ENCODE measurements around the gene TMEM161B. TPM values are rescaled to one million over a fixed set of nuclear protein-coding genes. Genes with fewer than 3 reads are reported as not detected.
"Not testable (repeated sequence)": the region's sequence is repeated elsewhere in the genome, so short reads cannot be mapped to it uniquely, and the experiment has no call there.

The TMEM161B gene
- 10 to 100 TPM; 23.7 to 28.3 TPM for total RNA-seq
- long read RNA-seq, transcript TMEM161B-201 (12 exons, 2,594 nt), result major isoform, 22 of 37 reads
- long read RNA-seq, partial matches to known transcripts, result 0 of 37 reads
- long read RNA-seq, other reads (novel, unspliced or antisense), result 15 of 37 reads

DNA sequence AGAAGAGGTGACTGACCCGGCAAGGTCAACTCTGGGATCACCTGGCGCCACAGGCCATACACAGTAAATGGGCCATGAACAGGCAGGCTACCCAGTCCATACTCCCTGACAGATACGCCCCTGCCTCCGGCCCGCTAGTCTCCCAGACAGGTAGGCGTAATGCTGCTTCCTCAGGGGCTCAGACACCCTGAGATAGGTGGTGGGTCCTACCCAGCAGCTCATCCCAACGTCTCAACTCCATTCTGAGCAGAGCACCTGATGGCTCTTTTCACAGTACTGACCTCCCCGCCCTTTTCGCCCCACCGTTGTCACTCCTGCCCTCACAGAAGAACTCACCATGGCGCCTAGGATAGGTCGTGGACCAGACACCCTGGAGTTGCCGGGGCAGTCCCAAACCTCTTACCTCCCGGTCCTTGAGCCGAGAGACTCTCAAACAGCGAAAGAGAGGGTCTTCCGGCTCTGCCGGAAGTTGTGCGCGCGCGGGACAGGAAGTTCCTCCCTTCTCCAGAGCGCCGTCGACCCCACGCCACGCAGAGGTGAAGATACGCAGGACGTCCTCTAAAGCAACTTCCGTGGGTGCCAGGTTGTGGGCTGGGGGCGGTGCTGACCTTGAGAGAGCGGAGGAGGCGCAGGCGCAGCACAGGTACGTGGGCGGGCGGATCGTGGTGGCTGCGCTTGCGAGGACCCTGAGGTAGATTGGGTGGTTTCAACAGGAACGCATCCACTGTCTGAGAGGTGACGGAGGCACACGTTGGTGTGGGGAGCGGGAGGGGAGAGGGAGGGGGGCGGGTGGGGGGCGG lies at the start of gene TMEM161B:
Gene TMEM161B (minus strand): TSS at position 461 of the 800 bp plus-strand sequence. CDS start 122 bp downstream, at position 339.
- ATAC-seq, result peak; percentile 99
- intact Hi-C loops (cut with DNase I, micrococcal nuclease), result no loop called here
- DNase-seq, result peak; percentile 95 to 96

GRCh38 chr5:88304356-88304755 lies 35.7 kb upstream of the TMEM161B start:
- intact Hi-C loops (cut with DNase I, micrococcal nuclease), result no loop called here
- no peak for ATAC-seq
- no peak for DNase-seq

DNA sequence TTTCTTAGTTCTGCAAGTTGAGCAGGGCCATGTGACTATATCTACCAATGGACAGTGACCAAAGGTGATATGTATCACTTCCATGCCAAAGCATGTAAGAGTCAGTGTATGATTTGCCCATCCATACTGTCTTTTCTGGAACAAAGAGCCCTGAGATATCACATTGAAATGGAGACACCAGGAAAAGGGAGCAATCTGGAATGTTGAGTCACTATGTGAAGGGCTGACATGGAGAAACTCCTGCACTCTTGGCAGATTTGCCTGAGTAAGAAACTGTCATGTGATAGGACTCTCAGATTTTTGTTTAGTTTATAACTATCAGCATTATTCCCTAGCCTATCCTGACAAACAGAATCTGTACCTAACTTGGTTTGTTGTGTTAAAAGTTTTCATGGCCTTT lies 29.8 kb upstream of the TMEM161B start:
- intact Hi-C loops (cut with DNase I, micrococcal nuclease), result no loop called here
- DNase-seq, result no peak
- no peak for ATAC-seq

DNA sequence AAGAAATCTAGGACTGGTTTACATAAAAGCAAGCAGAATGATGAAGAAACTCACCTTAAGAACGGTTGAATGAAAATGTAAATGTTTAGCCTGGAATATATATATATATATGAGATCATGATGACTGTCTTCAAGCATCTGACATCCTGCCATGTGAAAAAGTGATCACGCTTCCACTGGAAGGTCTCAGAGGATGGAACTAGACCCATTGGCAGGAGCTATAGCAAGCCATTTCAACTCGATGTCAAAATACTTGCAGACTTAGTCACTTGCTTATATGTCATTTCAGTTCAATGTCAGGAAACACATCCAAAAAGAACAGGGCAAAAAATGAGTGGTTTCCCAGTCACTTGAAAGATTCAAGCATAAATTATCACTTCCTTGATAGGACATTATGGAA lies 22.2 kb upstream of the TMEM161B start:
- DNase-seq (no peak), ATAC-seq (no peak)
- intact Hi-C loops (cut with DNase I, micrococcal nuclease), result no loop called here

GRCh38 chr5:88288528-88289197 lies 20.0 kb upstream of the TMEM161B start:
- no peak for DNase-seq
- intact Hi-C loops (cut with DNase I, micrococcal nuclease), result no loop called here
- no peak for ATAC-seq

DNA sequence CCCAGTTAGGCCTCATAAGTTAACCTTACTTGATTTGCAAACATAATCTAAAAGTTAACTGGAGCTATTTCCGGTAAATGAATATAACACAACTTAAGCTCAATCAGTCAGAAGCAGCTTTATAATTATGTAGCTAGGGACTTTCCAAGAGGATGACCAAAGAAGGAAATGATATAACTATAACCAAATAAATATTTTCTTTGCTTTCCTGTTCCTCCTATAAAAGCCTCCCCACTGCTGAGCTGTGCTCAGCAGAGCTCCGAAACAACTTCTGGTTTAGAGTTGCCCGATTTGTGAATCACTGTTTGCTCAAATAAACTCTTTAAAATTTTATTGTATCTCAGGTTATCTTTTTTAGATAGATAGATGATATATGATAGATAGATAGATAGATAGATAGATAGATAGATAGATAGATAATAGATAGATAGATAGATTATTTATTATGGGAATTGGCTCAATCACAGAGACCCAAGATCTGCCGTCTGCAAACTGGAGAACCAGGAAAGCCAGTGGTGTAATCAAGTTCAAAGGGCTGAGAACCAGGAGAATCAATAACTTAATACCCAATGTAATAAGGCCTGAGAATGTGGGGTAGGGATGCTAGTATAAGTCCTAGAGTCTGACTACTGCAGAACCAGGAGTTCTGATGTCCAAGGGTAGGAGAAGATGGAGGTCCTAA lies 19.3 kb upstream of the TMEM161B start:
- ATAC-seq (no peak), DNase-seq (no peak)
- intact Hi-C loops (cut with DNase I, micrococcal nuclease), result no loop called here

GRCh38 chr5:88287302-88287701 lies 18.7 kb upstream of the TMEM161B start:
- DNase-seq, result no peak
- intact Hi-C loops (cut with DNase I, micrococcal nuclease), result no loop called here
- no peak for ATAC-seq

GRCh38 chr5:88283690-88284089 lies 15.0 kb upstream of the TMEM161B start:
- intact Hi-C loops (cut with DNase I, micrococcal nuclease), result no loop called here
- ATAC-seq (no peak), DNase-seq (no peak)

DNA sequence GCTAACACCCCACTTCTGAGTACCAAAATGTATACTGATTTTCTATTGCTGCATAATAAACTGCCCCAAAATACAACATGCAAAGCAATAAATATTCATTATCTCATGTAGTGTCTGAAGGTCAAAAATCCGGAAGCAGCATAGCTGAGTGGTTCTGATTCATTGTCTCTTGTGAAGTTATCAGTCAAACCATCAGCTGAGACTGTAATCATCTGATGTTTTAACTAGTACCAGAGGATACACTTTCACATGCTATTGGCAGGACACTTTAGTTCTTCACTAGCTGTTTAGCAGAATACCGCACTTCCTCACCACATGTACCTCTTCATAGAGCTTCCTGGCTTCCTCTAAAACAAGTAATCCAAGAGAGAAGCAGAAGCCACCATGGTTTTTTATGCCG lies 12.7 kb upstream of the TMEM161B start:
- ATAC-seq (no peak), DNase-seq (no peak)
- intact Hi-C loops (cut with DNase I, micrococcal nuclease), result no loop called here

GRCh38 chr5:88279584-88279983 lies 10.9 kb upstream of the TMEM161B start:
- DNase-seq (no peak), ATAC-seq (no peak)
- intact Hi-C loops (cut with DNase I, micrococcal nuclease), result no loop called here

DNA sequence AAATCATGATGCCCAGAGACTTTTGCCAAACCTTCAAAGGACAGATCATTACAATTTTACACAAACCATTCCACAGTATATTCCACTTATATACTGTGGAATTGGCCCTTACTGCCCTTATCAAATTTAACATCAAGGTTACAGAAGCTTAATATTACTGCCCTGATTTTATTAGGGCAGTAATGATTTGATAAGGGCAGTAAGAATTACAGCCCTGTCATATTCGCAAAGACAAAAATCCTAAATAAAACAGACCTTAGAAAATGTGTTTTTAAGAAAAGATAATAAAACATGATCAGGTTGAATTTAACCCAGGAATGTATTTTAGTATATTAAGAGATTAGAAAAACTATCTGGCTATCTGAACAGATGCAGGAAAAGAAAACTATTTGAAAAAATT lies 7.7 kb upstream of the TMEM161B start:
- intact Hi-C loops (cut with DNase I, micrococcal nuclease), result no loop called here
- ATAC-seq (no peak), DNase-seq (no peak)

GRCh38 chr5:88275581-88275980 lies 6.9 kb upstream of the TMEM161B start:
- DNase-seq, result no peak
- intact Hi-C loops (cut with DNase I, micrococcal nuclease), result no loop called here
- peak; percentile 71 for ATAC-seq

- ATAC-seq (peak; percentile 53), DNase-seq (peak; percentile 27)
- intact Hi-C loops (cut with DNase I, micrococcal nuclease), result no loop called here
Measured at GRCh38 chr5:88269222-88269771, 652 bp upstream of the TMEM161B start.

DNA sequence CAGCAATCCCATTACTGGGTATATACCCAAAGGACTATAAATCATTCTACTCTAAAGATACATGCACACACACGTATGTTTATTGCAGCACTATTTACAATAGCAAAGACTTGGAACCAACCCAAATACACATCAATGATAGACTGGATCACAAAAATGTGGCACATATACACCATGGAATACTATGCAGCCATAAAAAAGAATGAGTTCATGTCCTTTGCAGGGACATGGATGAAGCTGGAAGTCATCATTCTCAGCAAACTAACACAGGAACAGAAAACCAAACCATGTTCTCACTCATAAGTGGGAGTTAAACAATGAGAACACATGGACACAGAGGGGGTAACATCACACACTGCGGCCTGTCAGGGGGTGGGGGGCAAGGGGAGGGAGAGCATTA lies 4.1 kb downstream of the TMEM161B start:
- ATAC-seq; DNase-seq; intact Hi-C loops (cut with DNase I, micrococcal nuclease): not testable (repeated sequence)

- DNase-seq (no peak), ATAC-seq (no peak)
- intact Hi-C loops (cut with DNase I, micrococcal nuclease), result no loop called here
Measured at GRCh38 chr5:88263349-88263748, 5.3 kb downstream of the TMEM161B start.

DNA sequence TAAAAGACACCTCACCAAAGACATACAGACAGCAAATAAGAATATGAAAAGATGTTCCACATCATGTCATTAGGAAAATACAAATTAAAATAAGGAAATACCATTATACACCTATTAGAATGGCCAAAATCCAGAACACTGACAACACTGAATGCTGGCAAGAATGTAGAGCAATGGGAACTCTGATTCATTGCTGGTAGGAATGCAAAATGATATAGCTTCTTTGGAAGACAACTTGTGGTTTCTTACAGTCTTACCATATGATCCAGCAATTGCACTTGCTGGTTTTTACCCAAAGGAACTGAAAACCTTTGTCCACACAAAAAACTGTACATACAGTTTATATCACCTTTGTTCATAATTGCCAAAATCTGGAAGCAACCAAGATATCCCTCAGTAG lies 6.5 kb downstream of the TMEM161B start:
- ATAC-seq (no peak), DNase-seq (no peak)
- intact Hi-C loops (cut with DNase I, micrococcal nuclease), result no loop called here

- DNase-seq (no peak), ATAC-seq (no peak)
- intact Hi-C loops (cut with DNase I, micrococcal nuclease), result no loop called here
Measured at GRCh38 chr5:88258636-88259035, 10.0 kb downstream of the TMEM161B start.

GRCh38 chr5:88256872-88257271 lies 11.8 kb downstream of the TMEM161B start:
- intact Hi-C loops (cut with DNase I, micrococcal nuclease), result no loop called here
- ATAC-seq (no peak), DNase-seq (no peak)

DNA sequence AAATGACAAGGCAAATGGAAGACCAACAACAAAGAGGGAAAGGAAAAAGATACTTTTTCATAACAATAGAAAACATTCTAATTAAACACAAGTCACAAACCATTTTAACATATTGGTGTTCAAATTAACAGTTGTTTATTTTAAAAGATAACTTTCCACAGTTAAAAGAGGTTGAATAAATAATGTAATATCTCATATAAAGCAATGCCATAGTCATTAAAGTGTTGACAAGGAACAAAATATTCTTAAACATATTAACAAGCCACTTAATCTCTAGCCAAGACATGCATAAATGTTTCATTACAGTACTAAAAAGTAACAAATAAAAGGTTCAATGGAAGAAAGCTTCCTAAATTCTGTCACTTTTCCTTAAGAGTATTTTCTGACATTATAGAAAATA lies 12.6 kb downstream of the TMEM161B start:
- intact Hi-C loops (cut with DNase I, micrococcal nuclease), result no loop called here
- no peak for ATAC-seq
- DNase-seq, result no peak
